ENCODE data around the gene OXLD1. TPM values are rescaled to one million over a fixed set of nuclear protein-coding genes. Genes with fewer than 3 reads are reported as not detected.

OXLD1 gene
- total and polyA plus RNA-seq, 10 of the 15 experiments (the other 5 are each of a cell fraction or from before 2014, with no cell fraction given): 4.6 to 89.5 (median 39.8) TPM

GRCh38 chr17:81680150-81680549 lies 13.7 kb upstream of the OXLD1 start:
- H3K79me2 ChIP-seq (ENCODE audit: control insufficient read depth, insufficient read depth, low read length): peaks cover 27% of the 10 kb centered on the region
- H3K27me3 ChIP-seq (replicated peaks in 1 of 2; ENCODE audit: control insufficient read depth in 2 of 2, insufficient read depth in 2 of 2, low read length in 1 of 2): no peaks in the 10 kb centered on the region
- TF ChIP-seq NR2C2 (IDR thresholded peaks at IDR 0.05; ENCODE audit: borderline replicate concordance, control insufficient read depth, insufficient read length, low read depth) (no peak), NFIC (IDR thresholded peaks at IDR 0.05; ENCODE audit: low read depth, low read length) (no peak), IRF4 (IDR thresholded peaks at IDR 0.05; ENCODE audit: low read depth, low read length) (no peak), JUNB (IDR thresholded peaks at IDR 0.05) (no peak), ZSCAN29 (IDR thresholded peaks at IDR 0.05) (no peak), IKZF1 (conservative IDR thresholded peaks at IDR 0.05) (no peak), TCF3 (IDR thresholded peaks at IDR 0.05; ENCODE audit: borderline replicate concordance, insufficient read depth, low read depth, low read length) (no peak), E2F4 (IDR thresholded peaks at IDR 0.05; ENCODE audit: low read depth, low read length) (no peak), TCF12 (IDR thresholded peaks at IDR 0.05; ENCODE audit: low read depth, low read length) (no peak)
- 87% methylated on average over 11 of the region's 11 CpGs for WGBS (ENCODE audit: insufficient coverage, insufficient replicate concordance, low lambda C conversion rate, missing lambda C conversion rate)
- FAIRE-seq: no peak
- ChIA-PET SMC1A (ENCODE audit: uncharacterized antibody, unreplicated experiment) (no interaction called here), POLR2A (no interaction called here), RAD21 (ENCODE audit: unreplicated experiment) (no interaction called here), CTCF (no interaction called here)
- no peak overlapping the region for H3K4me2 ChIP-seq (ENCODE audit: control insufficient read depth, insufficient read depth)
- DNase-seq (ENCODE audit: low read depth, low spot score): no peak
- H3K4me3 ChIP-seq: no peak overlapping the region
- ATAC-seq: no peak
- BruUV-seq (replicated peaks): no TSS peak
- H4K20me1 ChIP-seq (ENCODE audit: control insufficient read depth, insufficient read depth): peaks cover 5% of the 10 kb centered on the region; the same call in 1 of the 2 replicates
- H3K9ac ChIP-seq (ENCODE audit: control insufficient read depth, insufficient read depth, low read length): no peak overlapping the region
- no peak overlapping the region for H3K27ac ChIP-seq (ENCODE audit: control insufficient read depth, insufficient read depth)
- H2AFZ ChIP-seq (ENCODE audit: control insufficient read depth, low read depth, low read length): no peak overlapping the region
- intact Hi-C loops (cut with micrococcal nuclease; ENCODE audit: unreplicated experiment): no loop called here
- H3K4me1 ChIP-seq (ENCODE audit: control insufficient read depth, insufficient read depth, low read length): peaks cover 7% of the 10 kb centered on the region
- H3K36me3 ChIP-seq (ENCODE audit: control insufficient read depth in 2 of 2, insufficient read depth in 2 of 2, low read length in 1 of 2): peaks cover 0 to 2% of the 10 kb centered on the region in 2 experiments; a peak in 2 of 4 replicates
- in situ Hi-C loops (cut with MboI): no loop called here
- H3K9me3 ChIP-seq (replicated peaks; ENCODE audit: control insufficient read depth, insufficient read depth, low read length): no peaks in the 10 kb centered on the region

Measured in GM12878 (cell line).